Endothelial cell of umbilical vein (primary cell): ENCODE data around the gene CSH2.

Experiments
- EZH2 ChIP-seq: IDR thresholded peaks from 2 replicates; pipeline ENCODE4 v1.6.1; 2012; ENCODE audit warnings: borderline replicate concordance, low read depth, mild to moderate bottlenecking, moderate library complexity, low read length, inconsistent platforms; ENCODE audit not compliant: severe bottlenecking
- FOS ChIP-seq: IDR thresholded peaks from 2 replicates; pipeline ENCODE4 v1.6.1; 2011; ENCODE audit warnings: mild to moderate bottlenecking, low read length, moderate library complexity, borderline replicate concordance; ENCODE audit not compliant: insufficient read depth
- GATA2 ChIP-seq: IDR thresholded peaks from 2 replicates; pipeline ENCODE4 v1.7.0; 2011; ENCODE audit warnings: low read depth, mild to moderate bottlenecking, moderate library complexity, mixed read lengths, low read length; ENCODE audit not compliant: insufficient read length, insufficient read depth
- JUN ChIP-seq: IDR thresholded peaks from 2 replicates; pipeline ENCODE4 v1.6.1; 2011; ENCODE audit warnings: borderline replicate concordance, low read depth; ENCODE audit not compliant: insufficient read length, insufficient read depth
- MAX ChIP-seq: IDR thresholded peaks from 2 replicates; pipeline ENCODE4 v1.6.1; 2011; ENCODE audit not compliant: insufficient read depth, insufficient read length
- MYC ChIP-seq: IDR thresholded peaks from one replicate; pipeline ENCODE4 v1.6.1; 2011; ENCODE audit warnings: mild to moderate bottlenecking, low read depth, low read length
- POLR2A ChIP-seq: IDR thresholded peaks from 2 replicates; pipeline ENCODE4 v1.6.1; 2012; ENCODE audit warnings: low read depth, mild to moderate bottlenecking, control low read depth, low read length
- POLR2AphosphoS5 ChIP-seq: IDR thresholded peaks from 2 replicates; pipeline ENCODE4 v1.6.1; 2012; ENCODE audit warnings: low read depth, mild to moderate bottlenecking, control low read depth, low read length, moderate library complexity; ENCODE audit not compliant: insufficient read depth
- TF ChIP-seq, protein P1 (sequence below), 2 donors: IDR thresholded peaks; 1 replicate in 1 of 2; 2 replicates in 1 of 2; pipeline ENCODE4 v1.5.1; 2011; ENCODE audit warnings: low read length in 2 of 2, mild to moderate bottlenecking in 2 of 2, moderate library complexity in 2 of 2, control low read depth in 1 of 2, inconsistent platforms in 1 of 2, low read depth in 1 of 2; ENCODE audit not compliant: insufficient read depth in 1 of 2; ENCODE audit errors: extremely low read depth in 1 of 2

DNA sequence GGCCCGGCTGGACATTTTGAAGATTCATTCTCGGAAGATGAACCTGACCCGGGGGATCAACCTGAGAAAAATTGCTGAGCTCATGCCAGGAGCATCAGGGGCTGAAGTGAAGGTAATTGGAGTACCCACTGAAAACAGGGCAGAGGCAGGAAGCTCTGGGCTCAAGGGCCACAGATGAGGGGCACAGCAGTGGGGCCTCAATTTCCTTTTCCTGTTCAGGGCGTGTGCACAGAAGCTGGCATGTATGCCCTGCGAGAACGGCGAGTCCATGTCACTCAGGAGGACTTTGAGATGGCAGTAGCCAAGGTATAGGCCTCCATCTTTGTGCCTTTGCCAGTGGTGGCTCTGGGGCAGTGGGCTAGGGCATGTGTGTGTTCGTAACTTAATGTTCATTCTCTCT is 42.0 kb downstream of the CSH2 start:
- TF ChIP-seq EZH2 (no peak), POLR2A (no peak), GATA2 (no peak), MYC (no peak), FOS (no peak), MAX (no peak), POLR2AphosphoS5 (no peak), JUN (no peak)
- TF ChIP-seq, protein P1, sequence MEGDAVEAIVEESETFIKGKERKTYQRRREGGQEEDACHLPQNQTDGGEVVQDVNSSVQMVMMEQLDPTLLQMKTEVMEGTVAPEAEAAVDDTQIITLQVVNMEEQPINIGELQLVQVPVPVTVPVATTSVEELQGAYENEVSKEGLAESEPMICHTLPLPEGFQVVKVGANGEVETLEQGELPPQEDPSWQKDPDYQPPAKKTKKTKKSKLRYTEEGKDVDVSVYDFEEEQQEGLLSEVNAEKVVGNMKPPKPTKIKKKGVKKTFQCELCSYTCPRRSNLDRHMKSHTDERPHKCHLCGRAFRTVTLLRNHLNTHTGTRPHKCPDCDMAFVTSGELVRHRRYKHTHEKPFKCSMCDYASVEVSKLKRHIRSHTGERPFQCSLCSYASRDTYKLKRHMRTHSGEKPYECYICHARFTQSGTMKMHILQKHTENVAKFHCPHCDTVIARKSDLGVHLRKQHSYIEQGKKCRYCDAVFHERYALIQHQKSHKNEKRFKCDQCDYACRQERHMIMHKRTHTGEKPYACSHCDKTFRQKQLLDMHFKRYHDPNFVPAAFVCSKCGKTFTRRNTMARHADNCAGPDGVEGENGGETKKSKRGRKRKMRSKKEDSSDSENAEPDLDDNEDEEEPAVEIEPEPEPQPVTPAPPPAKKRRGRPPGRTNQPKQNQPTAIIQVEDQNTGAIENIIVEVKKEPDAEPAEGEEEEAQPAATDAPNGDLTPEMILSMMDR (IDR thresholded peaks at IDR 0.05; ENCODE audit: extremely low read depth in 1 of 2, insufficient read depth in 1 of 2, low read depth in 1 of 2, low read length in 2 of 2), result no peak
